T-helper 2 cell treated with Interferon-gamma antibody and Interleukin-4, amounts not matched to agents 100 ng/mL and 5 ng/mL, for 36 hours (primary cell): ENCODE data around the gene DISP2. TPM values are rescaled to one million over a fixed set of nuclear protein-coding genes. Genes with fewer than 3 reads are reported as not detected.

Source experiments
- intact Hi-C: fragments of 100-400 bp; cut with micrococcal nuclease; formaldehyde crosslinking; loops from one replicate; pipeline ENCODE4 v1.15.1; 2023
- total RNA-seq: library from RNA; stranded (reverse); gene quantifications from 2 replicates; pipeline ENCODE4 v1.2.3, GENCODE V29; 2022

Gene DISP2
- total RNA-seq, 1 donor from 2014 or later: 0.32 TPM

DNA sequence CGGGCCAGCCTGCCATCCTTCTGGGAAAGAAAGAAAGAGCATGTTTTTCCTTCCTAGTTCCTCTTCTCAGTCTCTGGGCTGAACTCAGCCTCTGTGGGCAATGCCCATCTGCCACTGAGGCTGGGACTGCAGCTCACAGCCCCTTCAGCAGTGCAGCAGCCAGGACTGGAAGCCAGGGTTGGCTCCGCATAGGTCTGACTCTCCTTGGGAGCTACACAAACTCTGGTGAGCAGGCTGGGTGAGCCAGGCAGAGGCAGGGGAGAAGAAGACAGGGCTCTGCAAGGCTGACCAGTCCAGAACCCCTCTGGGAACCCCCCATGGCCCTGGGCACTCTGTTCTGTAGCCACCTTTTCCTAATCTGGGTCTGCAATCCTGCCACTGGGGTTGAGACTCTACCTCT is 3.6 kb downstream of the DISP2 start:
- intact Hi-C loops: no loop called here

DNA sequence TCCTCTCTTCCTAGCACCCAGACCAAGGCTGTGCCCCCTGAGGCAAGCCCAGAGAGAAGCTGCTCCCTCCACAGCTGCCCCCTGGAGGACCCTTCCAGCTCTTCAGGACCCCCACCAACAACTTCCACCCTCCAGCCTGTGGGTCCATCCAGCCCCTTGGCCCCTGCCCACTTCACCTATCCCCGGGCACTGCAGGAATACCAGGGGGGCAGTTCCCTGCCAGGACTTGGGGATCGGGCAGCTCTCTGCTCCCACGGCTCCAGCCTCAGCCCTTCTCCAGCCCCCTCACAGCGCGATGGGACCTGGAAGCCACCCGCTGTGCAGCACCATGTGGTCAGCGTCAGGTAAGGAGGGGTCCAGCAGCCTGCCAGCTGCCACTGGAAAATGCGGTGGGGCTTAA is 5.6 kb downstream of the DISP2 start:
- intact Hi-C loops: no loop called here

DNA sequence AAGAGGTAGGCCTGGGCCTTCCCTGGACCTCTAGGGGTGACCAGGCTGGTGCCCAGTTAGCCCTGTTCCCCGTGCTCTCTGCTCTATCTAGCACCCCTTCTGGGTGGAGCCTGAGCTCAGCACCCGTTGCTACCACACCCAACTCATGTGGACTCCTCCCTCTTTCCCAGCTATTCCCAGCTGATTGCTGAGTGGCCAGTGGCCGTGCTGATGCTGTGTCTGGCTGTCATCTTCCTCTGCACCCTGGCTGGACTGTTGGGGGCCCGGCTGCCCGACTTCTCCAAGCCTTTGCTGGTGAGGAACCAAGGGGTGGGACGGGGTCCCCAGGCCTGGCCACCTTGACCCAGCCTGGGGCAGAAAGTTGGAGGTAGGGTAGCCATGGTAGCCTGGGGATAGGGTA is 6.2 kb downstream of the DISP2 start:
- intact Hi-C loops: no loop called here

DNA sequence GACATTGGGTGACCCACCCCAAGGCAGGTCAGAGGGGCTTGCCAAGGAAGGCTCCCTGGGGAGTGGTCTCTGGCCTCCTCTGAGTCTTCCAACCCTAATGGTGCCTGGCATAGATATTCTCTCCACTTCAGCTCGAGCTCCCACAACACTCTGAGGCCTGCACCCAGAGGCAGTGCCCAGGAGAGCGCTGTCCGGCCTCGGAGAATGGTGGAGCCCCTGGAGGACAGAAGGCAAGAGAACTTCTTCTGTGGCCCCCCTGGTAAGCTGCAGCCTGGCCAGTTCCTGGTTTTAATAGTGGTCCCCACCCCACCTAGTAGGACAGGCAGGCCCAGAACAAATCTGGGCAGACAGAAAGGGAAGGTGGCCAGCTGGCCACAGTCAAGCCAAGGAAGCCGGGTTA is 7.0 kb downstream of the DISP2 start:
- intact Hi-C loops: no loop called here

DNA sequence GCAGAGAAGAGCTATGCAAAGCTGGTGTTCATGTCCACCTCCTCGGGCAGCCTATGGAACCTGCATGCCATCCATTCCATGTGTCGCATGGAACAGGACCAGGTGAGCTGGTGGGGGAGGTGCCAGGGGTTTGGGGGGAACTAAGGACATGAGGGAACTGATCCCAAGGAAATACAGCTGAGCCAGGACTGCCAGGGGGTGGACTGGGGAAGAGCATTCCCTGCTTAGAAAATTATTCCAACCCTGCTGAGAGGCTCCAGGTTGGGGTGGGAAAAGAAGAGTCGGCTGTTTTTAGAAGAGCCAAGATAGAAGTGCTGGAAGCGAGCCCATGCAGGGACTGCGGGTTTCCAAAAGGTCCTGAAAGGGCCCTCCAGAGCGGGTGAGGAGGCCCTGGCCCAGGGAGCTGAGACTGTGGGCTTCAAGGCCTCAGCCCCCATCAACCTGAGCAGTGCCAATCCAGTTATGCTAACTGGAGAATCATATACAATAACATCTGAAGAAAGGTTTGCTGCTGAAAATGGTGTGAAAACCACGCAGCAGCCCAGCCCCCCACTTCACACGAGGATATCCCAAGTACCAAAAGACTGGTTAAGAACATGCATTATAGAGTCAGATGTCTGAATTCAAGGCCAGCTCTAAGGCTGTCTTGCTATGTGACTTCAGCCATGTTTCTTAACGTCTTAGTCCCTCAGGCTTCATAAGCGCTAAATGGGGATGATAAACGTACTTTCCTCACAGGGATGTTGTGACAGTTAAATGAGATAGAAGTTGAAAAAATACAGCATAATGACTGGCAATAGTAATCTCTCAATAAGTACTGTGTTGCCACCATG is 7.8 kb downstream of the DISP2 start:
- intact Hi-C loops: no loop called here

DNA sequence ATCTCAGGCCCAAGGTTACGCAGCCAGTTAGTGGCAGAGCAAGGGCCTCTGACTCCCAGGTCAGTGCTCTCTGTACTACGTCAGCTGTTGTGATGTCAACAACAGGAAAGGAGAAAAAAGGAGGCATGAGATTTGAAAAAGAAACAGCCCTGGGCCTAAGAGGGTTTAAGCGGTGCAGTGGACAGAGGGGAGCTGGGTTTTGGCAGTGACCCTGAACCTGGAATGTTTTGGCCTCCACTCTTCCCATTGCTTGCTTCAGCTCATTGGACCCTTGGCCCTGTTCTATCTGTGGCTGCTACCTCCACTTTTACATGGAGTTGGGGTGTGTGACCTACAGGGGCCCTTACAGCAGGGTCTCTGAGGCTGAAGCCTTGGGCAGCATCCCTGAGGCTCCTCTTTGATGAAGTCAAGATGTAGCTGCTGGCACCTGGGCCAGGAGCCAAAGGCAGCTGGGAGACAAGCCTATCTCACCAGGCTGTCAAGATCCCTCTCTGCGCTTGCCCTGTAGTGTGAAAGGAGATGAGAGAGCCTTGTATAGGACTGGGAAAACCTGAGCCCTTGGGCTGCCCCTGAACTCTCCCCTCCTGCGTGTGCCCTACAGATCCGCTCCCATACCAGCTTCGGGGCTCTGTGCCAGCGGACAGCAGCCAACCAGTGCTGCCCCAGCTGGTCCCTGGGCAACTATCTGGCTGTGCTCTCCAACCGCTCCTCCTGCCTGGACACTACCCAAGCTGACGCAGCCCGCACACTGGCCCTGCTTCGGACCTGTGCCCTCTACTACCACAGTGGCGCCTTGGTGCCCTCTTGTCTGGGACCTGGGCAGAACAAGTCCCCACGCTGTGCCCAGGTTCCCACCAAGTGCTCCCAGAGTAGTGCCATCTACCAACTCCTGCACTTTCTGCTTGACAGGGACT is 8.7 kb downstream of the DISP2 start:
- intact Hi-C loops: no loop called here

DNA sequence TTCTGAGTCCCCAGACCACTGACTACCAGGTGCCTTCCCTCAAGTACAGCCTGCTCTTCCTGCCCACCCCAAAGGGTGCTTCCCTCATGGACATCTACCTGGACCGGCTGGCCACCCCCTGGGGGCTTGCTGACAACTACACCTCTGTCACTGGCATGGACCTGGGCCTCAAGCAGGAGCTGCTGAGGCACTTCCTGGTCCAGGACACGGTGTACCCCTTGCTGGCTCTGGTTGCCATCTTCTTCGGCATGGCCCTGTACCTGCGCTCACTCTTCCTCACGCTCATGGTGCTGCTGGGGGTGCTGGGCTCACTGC is 9.3 kb downstream of the DISP2 start:
- intact Hi-C loops: no loop called here

DNA sequence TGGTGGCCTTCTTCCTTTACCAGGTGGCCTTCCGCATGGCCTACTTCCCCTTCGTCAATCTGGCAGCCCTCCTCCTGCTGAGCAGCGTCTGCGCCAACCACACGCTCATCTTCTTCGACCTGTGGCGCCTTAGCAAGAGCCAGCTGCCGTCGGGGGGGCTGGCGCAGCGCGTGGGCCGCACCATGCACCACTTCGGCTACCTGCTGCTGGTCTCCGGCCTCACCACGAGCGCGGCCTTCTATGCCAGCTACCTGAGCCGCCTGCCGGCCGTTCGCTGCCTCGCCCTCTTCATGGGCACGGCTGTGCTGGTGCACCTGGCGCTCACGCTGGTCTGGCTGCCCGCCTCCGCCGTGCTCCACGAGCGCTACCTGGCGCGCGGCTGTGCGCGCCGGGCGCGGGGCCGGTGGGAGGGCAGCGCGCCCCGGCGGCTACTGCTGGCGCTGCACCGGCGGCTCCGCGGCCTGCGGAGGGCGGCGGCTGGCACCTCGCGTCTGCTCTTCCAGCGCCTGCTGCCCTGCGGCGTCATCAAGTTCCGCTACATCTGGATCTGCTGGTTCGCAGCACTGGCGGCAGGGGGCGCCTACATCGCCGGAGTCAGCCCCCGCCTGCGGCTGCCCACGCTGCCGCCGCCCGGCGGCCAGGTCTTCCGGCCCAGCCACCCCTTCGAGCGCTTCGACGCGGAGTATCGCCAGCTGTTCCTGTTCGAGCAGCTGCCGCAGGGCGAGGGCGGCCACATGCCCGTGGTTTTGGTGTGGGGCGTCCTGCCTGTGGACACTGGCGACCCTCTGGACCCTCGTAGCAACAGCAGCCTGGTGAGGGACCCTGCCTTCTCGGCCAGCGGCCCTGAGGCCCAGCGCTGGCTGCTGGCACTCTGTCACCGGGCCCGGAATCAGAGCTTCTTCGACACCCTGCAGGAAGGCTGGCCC is 9.9 kb downstream of the DISP2 start:
- intact Hi-C loops: loop anchor here (1.0 kb wide), 5 partner anchors 10 to 72 kb away; partner anchors contain the start of genes BAHD1, DISP2 and KNSTRN

DNA sequence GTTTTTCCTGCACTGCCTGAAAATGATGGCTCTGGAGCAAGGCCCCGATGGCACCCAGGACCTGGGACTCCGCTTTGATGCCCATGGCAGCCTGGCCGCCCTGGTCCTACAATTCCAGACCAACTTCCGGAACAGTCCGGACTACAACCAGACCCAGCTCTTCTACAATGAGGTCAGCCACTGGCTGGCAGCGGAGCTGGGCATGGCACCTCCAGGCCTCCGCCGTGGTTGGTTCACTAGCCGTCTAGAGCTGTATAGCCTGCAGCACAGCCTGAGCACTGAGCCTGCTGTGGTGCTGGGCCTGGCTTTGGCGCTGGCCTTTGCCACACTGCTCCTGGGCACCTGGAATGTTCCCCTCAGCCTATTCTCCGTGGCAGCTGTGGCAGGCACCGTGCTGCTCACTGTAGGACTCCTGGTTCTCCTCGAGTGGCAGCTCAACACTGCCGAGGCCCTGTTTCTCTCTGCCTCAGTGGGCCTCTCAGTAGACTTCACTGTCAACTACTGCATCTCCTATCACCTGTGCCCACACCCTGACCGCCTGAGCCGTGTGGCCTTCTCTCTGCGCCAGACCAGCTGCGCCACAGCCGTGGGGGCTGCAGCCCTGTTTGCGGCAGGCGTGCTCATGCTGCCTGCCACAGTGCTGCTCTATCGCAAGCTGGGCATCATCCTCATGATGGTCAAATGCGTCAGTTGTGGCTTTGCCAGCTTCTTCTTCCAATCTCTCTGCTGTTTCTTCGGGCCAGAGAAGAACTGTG is 10.9 kb downstream of the DISP2 start:
- intact Hi-C loops: loop anchor here (1.0 kb wide), 5 partner anchors 11 to 71 kb away; partner anchors contain the start of genes BAHD1, DISP2 and KNSTRN

DNA sequence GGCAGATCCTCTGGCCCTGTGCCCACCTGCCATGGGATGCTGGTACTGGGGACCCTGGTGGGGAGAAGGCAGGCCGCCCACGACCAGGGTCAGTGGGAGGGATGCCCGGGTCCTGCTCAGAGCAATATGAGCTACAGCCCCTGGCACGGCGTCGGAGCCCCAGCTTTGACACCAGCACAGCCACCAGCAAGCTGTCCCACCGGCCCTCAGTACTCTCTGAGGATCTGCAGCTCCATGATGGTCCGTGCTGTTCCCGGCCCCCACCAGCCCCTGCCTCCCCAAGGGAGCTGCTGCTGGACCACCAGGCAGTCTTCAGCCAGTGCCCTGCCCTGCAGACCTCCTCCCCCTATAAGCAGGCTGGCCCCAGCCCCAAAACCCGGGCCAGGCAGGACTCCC is 11.5 kb downstream of the DISP2 start:
- intact Hi-C loops: no loop called here

DNA sequence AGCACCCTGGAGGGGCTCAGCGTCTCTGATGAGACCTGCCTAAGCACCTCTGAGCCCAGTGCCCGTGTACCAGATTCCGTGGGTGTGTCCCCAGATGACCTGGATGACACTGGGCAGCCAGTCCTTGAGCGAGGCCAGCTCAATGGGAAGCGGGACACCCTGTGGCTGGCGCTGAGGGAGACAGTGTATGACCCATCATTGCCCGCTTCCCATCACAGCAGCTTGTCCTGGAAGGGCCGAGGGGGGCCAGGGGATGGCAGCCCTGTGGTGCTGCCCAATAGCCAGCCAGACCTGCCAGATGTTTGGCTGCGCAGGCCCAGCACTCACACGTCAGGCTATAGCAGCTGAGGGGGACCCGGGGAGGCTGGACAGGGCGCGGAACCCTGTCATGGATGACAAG is 12.0 kb downstream of the DISP2 start:
- intact Hi-C loops: no loop called here

DNA sequence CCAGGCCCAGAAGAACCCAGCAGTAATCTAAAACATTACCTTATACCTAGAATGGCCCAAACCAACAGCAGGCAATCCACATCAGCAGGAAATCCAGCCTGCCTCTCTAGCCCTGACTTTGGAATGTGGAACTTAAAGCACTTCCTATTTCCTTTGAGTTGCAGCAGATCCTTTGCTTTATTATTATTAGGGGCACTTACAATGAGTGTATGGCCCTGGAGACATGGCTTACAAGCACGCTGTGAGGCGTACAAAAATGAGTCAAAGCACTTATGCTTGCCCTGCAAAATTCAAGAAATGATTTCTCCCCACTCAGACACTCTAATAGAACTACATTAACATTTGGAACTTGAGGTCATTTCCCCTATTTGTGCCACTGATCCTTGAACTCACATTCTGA is 15.0 kb downstream of the DISP2 start:
- intact Hi-C loops: no loop called here

DNA sequence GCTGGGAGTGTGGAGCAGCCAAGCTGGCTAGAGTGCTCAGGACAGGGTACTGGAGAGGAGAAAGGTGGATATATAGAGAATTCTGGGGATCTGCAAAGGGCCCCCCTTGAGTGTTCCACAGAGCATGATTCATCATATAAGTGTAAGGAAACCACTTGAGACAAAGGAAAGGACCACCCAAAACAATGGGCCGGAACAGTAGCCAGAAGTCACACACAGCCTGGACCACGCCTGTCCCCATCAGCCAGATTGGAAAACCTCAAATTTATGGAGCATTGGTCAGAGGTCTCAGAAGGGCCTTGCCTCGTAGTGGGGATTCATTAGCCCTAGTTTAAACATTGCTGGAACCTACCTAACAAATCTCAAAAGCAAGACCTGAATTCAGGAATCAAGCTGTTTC is 19.6 kb downstream of the DISP2 start:
- intact Hi-C loops: no loop called here

DNA sequence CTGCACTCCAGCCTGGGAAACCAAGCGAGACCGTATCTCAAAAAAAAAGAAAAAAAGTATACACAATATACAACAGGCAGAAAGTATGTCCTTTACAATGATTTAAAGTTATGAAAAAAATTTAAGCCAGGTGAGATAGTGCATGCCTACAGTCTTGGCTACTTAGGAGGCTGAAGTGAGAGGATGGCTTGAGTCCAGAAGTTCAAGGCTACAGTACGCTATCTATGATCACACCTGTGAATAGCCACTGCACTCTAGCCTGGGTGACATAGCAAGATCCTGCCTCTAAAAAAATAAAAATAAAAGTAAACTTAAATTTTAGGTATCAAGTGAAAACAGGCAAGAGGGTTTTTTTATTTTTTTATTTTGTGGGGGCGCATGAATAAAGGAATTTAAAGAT is 21.4 kb downstream of the DISP2 start:
- intact Hi-C loops: no loop called here

DNA sequence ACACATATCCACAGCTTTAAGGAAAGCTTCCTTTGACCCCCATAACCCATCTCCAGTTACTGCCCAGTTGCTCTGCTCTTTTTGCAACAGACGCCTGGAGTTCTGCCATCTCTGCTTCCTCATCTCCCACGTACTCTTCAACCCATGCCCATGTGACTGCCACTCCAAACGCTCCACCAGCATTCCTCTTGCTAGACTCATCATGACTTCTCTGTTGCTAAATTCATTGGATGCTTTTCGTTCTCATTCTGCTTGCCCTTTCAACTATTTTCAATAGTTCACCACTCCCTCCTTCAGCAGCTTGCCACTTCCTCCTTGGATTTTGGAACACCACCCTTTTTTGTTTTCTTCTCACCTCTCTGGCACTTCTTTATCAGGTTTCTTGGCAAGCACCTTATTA is 21.8 kb downstream of the DISP2 start:
- intact Hi-C loops: no loop called here

DNA sequence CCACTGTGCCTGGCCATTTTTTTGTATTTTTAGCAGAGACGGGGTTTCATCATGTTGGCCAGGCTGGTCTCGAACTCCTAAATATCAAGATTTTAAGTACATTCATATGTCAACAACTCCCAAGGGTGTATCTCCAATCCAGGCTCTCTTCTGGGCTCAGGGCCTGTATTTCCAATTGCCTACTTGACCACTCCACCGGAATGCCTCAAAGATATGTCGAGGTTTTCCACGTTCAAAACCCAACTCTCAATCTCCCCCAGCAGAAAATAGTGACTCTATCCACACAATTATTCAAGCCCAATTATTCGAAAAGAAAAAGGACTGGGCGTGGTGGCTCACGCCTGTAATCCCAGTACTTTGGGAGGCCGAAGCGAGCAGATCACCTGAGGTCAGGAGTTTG is 22.6 kb downstream of the DISP2 start:
- intact Hi-C loops: no loop called here

DNA sequence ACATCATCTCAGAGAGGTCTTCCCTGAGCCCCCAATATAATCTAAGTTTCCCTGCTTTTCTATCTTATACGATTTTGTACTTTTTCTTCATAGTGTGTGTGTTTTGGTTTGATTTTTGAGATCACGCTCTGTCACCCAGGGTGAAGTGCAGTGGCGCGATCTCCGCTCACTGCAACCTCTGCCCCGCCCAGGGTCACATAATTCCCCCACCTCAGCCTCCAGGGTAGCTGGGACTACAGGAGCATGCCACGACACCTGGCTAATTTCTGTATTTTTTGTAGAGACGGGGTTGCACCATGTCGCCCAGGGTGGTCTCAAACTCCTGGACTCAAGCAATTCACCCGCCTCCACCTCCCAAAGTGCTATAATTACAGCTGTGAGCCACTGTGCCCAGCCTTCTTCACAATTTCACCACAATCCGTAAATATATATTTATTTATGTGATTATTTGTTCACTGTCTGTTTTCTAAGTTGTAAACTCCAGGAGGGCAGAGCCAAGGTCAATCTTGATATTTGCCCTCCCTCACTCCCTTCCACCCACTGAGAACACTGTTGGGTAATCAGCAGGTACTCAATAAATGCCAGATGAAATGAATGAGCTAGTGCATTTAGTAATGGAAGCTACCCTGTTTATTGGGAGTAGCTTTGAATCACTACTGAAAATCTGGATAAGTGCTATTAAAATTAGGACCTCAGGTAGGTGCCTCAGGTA is 24.0 kb downstream of the DISP2 start:
- intact Hi-C loops: loop anchor here (1.0 kb wide), 3 partner anchors 14 to 222 kb away; partner anchors contain the start of gene IVD

DNA sequence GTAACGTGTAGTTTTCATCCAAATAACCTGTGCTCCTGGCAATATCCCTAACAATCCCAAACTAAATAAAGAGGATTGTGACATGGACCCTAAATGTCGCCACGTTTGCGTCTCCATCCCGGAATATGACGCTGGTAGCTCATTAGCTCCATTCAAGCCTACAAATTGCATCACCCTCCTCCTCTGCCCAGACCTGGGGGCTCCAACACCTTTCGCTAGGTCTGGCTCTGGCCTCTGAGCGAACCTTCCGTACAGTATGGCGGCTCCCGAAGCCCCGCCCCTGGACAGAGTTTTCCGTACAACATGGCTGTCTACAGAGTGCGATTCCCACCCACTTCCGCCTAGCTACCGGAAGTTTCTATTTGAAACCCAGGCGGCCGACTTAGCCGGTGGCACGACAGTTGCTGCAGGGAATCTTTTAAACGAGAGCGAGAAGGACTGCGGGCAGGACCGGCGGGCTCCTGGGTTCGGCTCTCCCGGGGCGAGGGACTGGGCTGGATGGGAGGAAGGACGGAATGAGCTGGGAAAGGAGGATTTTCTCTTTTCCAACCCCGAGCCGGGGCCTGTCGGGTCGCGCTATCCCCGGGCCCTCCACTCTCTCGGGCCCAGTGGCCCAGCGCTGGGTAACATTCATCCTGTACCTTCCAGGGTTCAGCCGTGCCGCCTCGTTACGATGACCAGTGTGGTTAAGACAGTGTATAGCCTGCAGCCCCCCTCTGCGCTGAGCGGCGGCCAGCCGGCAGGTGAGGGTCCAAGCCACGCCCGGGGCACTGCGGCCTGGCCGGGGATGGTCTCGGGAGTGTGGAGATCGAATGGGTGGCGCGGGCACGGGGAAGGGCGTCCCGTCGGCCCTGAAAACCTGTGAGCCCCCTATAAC is 24.8 kb downstream of the DISP2 start, which contains the start of gene KNSTRN:
TSS of gene KNSTRN (plus strand) at position 142 of the 877 bp plus-strand sequence. CDS start at position 257, 115 bp downstream.
- intact Hi-C loops: loop anchor here (1.0 kb wide), 3 partner anchors 15 to 223 kb away; partner anchors contain the start of gene IVD

DNA sequence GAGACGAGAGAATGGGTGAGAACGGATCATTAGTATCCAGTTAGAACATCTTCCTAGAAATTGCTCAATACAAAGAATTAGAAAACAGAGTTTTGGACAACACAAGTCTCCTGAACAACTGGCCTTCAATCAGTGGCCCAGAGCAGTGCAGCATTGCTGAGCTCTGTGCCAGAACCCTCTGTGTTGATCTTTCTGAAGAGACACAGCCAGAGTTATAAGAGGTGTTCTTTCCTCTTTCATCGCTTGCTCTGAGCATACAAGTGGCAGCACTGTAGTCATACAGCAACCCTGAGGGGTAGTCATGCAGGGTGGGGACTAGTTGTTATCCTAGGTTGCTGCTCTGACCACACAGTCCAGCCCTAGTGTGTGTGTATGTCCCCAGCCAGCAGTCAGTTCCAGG is 28.5 kb downstream of the DISP2 start:
- intact Hi-C loops: no loop called here
